ENCODE results near the gene ZNF618.

DNA sequence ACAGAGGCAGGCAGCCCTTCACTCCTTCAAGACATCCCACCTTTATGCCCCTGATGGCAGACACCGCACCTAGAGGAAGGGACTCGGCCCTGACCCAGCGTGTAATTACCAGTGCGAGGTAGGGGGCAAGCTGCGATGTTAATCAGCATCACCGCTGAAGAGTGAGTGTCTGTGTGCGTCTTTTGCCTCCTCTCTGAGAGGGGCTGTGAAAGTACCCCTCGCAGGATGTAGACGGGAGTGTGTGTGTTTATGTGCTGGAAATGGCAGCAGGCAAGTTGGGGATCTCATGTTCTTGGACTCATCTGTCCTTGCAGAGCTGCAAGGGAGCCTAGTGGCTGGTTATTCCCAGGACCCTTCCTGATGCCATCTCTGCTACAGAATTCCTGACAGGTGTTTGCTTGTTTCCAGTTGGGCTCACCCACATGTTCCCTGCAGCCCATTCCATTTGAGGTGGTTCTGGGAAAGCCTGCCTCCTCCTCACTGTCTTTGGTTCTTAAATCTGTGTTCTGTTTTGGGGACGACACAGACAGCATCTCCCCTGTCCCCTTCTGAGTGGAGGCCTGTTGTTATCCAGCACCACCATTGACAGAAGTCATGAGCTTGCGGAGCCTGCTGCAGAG lies 70.5 kb downstream of the ZNF618 start:
- TF ChIP-seq, protein P1, sequence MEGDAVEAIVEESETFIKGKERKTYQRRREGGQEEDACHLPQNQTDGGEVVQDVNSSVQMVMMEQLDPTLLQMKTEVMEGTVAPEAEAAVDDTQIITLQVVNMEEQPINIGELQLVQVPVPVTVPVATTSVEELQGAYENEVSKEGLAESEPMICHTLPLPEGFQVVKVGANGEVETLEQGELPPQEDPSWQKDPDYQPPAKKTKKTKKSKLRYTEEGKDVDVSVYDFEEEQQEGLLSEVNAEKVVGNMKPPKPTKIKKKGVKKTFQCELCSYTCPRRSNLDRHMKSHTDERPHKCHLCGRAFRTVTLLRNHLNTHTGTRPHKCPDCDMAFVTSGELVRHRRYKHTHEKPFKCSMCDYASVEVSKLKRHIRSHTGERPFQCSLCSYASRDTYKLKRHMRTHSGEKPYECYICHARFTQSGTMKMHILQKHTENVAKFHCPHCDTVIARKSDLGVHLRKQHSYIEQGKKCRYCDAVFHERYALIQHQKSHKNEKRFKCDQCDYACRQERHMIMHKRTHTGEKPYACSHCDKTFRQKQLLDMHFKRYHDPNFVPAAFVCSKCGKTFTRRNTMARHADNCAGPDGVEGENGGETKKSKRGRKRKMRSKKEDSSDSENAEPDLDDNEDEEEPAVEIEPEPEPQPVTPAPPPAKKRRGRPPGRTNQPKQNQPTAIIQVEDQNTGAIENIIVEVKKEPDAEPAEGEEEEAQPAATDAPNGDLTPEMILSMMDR (conservative IDR thresholded peaks at IDR 0.05 in 1 of 2, IDR thresholded peaks at IDR 0.05 in 1 of 2; ENCODE audit: extremely low read depth in 1 of 2, insufficient read depth in 1 of 2, low read depth in 1 of 2, low read length in 2 of 2) = no peak
- TF ChIP-seq EZH2 (IDR thresholded peaks at IDR 0.05; ENCODE audit: borderline replicate concordance, low read length) = no peak

Measured in mammary epithelial cell (primary cell).